ENCODE measurements around the gene LPCAT3. TPM values are rescaled to one million over a fixed set of nuclear protein-coding genes. Genes with fewer than 3 reads are reported as not detected.

Gene LPCAT3
- total RNA-seq, 1 experiment from 2014 or later = 45.8 TPM

DNA sequence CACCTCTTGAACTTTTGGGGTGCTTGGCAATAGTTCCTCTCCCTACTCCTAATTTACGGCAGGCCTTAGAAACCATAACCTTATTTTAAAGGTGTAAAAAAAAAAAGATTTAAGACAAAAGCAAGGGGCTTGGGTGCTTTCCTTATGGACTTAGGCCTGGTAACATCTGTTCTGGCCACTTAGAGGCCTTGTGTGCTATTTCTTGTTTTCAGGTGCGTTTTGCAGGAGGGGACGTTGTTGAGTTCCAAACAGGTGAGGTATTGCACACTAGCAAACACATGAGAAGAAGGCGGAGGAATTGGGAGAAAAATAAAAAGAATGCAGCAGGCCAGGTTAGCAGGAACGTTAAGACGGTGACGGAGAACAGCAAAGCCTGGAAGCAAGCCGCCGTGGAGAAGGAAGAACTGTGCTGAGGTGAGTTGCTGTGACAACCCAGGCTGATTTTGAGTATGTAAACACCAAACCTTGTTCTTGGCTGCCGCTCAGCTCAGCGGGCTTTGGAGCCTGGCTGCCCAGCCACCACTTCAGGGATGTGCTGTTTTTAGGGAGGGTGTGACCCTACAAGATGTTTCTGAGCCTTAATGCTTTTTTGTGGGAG lies 30.2 kb downstream of the LPCAT3 start:
- Histone ChIP-seq H3K79me2 (ENCODE audit: insufficient read depth, low read length) (peaks cover 8% of the 10 kb centered on the region; the same call in 1 of the 2 replicates), H3K27ac (ENCODE audit: low read depth, low read length) (no peak overlapping the region), H2AFZ (ENCODE audit: low read depth, low read length, poor library complexity, severe bottlenecking) (no peak overlapping the region), H3K4me1 (ENCODE audit: control insufficient read depth in 1 of 2, insufficient read depth in 2 of 2, low read length in 2 of 2) (no peaks in the 10 kb centered on the region), H3K4me2 (ENCODE audit: low read length) (no peak overlapping the region), H3K9me3 (ENCODE audit: control insufficient read depth in 1 of 2, insufficient read depth in 1 of 2, low read depth in 1 of 2, low read length in 2 of 2) (no peaks in the 10 kb centered on the region), H4K20me1 (ENCODE audit: insufficient read depth) (no peaks in the 10 kb centered on the region), H3K4me3 (replicated peaks in 1 of 2; ENCODE audit: low read depth in 1 of 2, low read length in 2 of 2) (no peak overlapping the region), H3K36me3 (ENCODE audit: control insufficient read depth in 1 of 2, insufficient read depth in 2 of 2, low read length in 2 of 2) (peaks cover 11 to 21% of the 10 kb centered on the region in 2 experiments; a peak in 3 of 4 replicates), H3K27me3 (ENCODE audit: insufficient read depth, low read length) (no peaks in the 10 kb centered on the region), H3K9me2 (ENCODE audit: insufficient read depth) (no peaks in the 10 kb centered on the region), H3K9ac (ENCODE audit: low read length) (no peak overlapping the region)
- TF ChIP-seq YY1 (IDR thresholded peaks at IDR 0.05; ENCODE audit: extremely low read depth, insufficient replicate concordance, low read depth, low read length) (no peak), POLR2AphosphoS5 (IDR thresholded peaks at IDR 0.05; ENCODE audit: low read depth, low read length) (no peak), POLR2A (IDR thresholded peaks at IDR 0.05; ENCODE audit: borderline replicate concordance, extremely low read depth, insufficient read depth, insufficient read length) (no peak), SRF (IDR thresholded peaks at IDR 0.05; ENCODE audit: low read depth) (no peak), RAD21 (IDR thresholded peaks at IDR 0.05; ENCODE audit: low read depth) (no peak), EZH2 (IDR thresholded peaks at IDR 0.05) (no peak), ELF1 (IDR thresholded peaks at IDR 0.05; ENCODE audit: borderline replicate concordance, low read depth) (no peak), ZFX (IDR thresholded peaks at IDR 0.05) (no peak), TCF7L2 (IDR thresholded peaks at IDR 0.05; ENCODE audit: borderline replicate concordance, extremely low read depth, insufficient read depth, insufficient read length) (no peak), CBX3 (IDR thresholded peaks at IDR 0.05; ENCODE audit: low read depth) (no peak), FOSL1 (IDR thresholded peaks at IDR 0.05; ENCODE audit: low read depth) (no peak), EGR1 (IDR thresholded peaks at IDR 0.05; ENCODE audit: low read depth) (no peak), EZH2phosphoT487 (IDR thresholded peaks at IDR 0.05; ENCODE audit: borderline replicate concordance) (no peak), ZNF274 (IDR thresholded peaks at IDR 0.05; ENCODE audit: low read depth, low read length) (no peak), CEBPB (IDR thresholded peaks at IDR 0.05; ENCODE audit: low read depth) (no peak), SIN3A (IDR thresholded peaks at IDR 0.05; ENCODE audit: low read depth) (no peak)
- TF ChIP-seq, protein P1, sequence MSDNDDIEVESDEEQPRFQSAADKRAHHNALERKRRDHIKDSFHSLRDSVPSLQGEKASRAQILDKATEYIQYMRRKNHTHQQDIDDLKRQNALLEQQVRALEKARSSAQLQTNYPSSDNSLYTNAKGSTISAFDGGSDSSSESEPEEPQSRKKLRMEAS (IDR thresholded peaks at IDR 0.05) = no peak
- TF ChIP-seq, protein P2, sequence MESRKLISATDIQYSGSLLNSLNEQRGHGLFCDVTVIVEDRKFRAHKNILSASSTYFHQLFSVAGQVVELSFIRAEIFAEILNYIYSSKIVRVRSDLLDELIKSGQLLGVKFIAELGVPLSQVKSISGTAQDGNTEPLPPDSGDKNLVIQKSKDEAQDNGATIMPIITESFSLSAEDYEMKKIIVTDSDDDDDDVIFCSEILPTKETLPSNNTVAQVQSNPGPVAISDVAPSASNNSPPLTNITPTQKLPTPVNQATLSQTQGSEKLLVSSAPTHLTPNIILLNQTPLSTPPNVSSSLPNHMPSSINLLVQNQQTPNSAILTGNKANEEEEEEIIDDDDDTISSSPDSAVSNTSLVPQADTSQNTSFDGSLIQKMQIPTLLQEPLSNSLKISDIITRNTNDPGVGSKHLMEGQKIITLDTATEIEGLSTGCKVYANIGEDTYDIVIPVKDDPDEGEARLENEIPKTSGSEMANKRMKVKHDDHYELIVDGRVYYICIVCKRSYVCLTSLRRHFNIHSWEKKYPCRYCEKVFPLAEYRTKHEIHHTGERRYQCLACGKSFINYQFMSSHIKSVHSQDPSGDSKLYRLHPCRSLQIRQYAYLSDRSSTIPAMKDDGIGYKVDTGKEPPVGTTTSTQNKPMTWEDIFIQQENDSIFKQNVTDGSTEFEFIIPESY (IDR thresholded peaks at IDR 0.05; ENCODE audit: extremely low read depth, insufficient replicate concordance, low read length) = no peak
- TF ChIP-seq, protein P3, sequence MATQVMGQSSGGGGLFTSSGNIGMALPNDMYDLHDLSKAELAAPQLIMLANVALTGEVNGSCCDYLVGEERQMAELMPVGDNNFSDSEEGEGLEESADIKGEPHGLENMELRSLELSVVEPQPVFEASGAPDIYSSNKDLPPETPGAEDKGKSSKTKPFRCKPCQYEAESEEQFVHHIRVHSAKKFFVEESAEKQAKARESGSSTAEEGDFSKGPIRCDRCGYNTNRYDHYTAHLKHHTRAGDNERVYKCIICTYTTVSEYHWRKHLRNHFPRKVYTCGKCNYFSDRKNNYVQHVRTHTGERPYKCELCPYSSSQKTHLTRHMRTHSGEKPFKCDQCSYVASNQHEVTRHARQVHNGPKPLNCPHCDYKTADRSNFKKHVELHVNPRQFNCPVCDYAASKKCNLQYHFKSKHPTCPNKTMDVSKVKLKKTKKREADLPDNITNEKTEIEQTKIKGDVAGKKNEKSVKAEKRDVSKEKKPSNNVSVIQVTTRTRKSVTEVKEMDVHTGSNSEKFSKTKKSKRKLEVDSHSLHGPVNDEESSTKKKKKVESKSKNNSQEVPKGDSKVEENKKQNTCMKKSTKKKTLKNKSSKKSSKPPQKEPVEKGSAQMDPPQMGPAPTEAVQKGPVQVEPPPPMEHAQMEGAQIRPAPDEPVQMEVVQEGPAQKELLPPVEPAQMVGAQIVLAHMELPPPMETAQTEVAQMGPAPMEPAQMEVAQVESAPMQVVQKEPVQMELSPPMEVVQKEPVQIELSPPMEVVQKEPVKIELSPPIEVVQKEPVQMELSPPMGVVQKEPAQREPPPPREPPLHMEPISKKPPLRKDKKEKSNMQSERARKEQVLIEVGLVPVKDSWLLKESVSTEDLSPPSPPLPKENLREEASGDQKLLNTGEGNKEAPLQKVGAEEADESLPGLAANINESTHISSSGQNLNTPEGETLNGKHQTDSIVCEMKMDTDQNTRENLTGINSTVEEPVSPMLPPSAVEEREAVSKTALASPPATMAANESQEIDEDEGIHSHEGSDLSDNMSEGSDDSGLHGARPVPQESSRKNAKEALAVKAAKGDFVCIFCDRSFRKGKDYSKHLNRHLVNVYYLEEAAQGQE (IDR thresholded peaks at IDR 0.05; ENCODE audit: low read depth) = no peak
- TF ChIP-seq, protein P4, sequence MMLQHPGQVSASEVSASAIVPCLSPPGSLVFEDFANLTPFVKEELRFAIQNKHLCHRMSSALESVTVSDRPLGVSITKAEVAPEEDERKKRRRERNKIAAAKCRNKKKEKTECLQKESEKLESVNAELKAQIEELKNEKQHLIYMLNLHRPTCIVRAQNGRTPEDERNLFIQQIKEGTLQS (IDR thresholded peaks at IDR 0.05) = no peak
- ChIA-PET CTCF (interaction anchor here (1.0 kb wide), 1 partner anchor 11 kb away, joined by 3 read pairs; no protein-coding TSS in a partner anchor), POLR2A (no interaction called here), RAD21 (ENCODE audit: low non-redundant PET in 1 of 2, low total read pairs in 2 of 2, uncharacterized antibody in 2 of 2, unreplicated experiment in 2 of 2) (no interaction called here)
- DNase-seq (ENCODE audit: low read depth, low spot score) (no peak), ATAC-seq (no peak)
- no TSS peak for BruUV-seq (replicated peaks)
- intact Hi-C loops (cut with micrococcal nuclease) = no loop called here

All from HCT116 (cell line).